ENCODE measurements around the gene KRTAP5-7. TPM values are rescaled to one million over a fixed set of nuclear protein-coding genes. Genes with fewer than 3 reads are reported as not detected.
A peak's percentile ranks its signal among the peaks of the same experiment; 100 is the strongest.
"Not testable (repeated sequence)": the region's sequence is repeated elsewhere in the genome, so short reads cannot be mapped to it uniquely, and the experiment has no call there.

The KRTAP5-7 gene
- total RNA-seq (under 1 TPM in 1 of 2 experiments, not detected in 1; 0.55 TPM), polyA plus RNA-seq (not detected), total RNA-seq (0 to 0.07 (median 0) reads per million in 6 experiments)

GRCh38 chr11:71526796-71527575 lies at the start of gene KRTAP5-7:
Gene KRTAP5-7, plus strand, starts transcription at chr11:71527267. Its CDS starts 34 bp downstream, at chr11:71527301.
- POLR2A ChIA-PET = not testable (repeated sequence)

GRCh38 chr11:71477641-71478527 lies 49.2 kb upstream of the KRTAP5-7 start:
- POLR2A ChIA-PET = no interaction called here
- Mint-ChIP-seq H3K4me3 (no peak overlapping the region), H3K27me3 (no peaks in the 10 kb centered on the region), H3K9me3 (no peaks in the 10 kb centered on the region), H3K4me1 (peaks cover 0 to 2% (median 0%) of the 10 kb centered on the region in 4 donors), H3K27ac (peak overlapping the region in 1 of 10 donors; percentile 53), H3K36me3 (peaks cover 0 to 78% (median 18%) of the 10 kb centered on the region in 3 donors)
- ATAC-seq = no peak
- no peak for DNase-seq

More at GRCh38 chr11:71526796-71527575, at the start of gene KRTAP5-7:
- not testable (repeated sequence) for H3K4me3 Mint-ChIP-seq, H3K36me3 Mint-ChIP-seq, ATAC-seq, H3K4me1 Mint-ChIP-seq, DNase-seq, H3K9me3 Mint-ChIP-seq
- Mint-ChIP-seq H3K27me3 (peaks cover 5 to 22% (median 15%) of the 10 kb centered on the region in 5 donors), H3K27ac (peak within 1 kb of the TSS in 1 of 10 donors; percentile 31)

GRCh38 chr11:71478528-71478840 lies 48.6 kb upstream of the KRTAP5-7 start:
- H3K4me1 Mint-ChIP-seq = peaks cover 0 to 2% (median 0%) of the 10 kb centered on the region in 4 donors
- no peaks in the 10 kb centered on the region for H3K9me3 Mint-ChIP-seq
- ATAC-seq = no peak
- DNase-seq = no peak
- peak overlapping the region in 1 of 10 donors; percentile 53 for H3K27ac Mint-ChIP-seq
- no peaks in the 10 kb centered on the region for H3K27me3 Mint-ChIP-seq
- peaks cover 2 to 81% (median 23%) of the 10 kb centered on the region in 3 donors for H3K36me3 Mint-ChIP-seq
- H3K4me3 Mint-ChIP-seq = no peak overlapping the region
- POLR2A ChIA-PET = no interaction called here

GRCh38 chr11:71481101-71481960 lies 45.7 kb upstream of the KRTAP5-7 start:
- H3K4me3 Mint-ChIP-seq = no peak overlapping the region
- ATAC-seq (no peak), DNase-seq (no peak)
- no peak overlapping the region for H3K27ac Mint-ChIP-seq
- POLR2A ChIA-PET = no interaction called here
- peaks cover 5 to 83% (median 37%) of the 10 kb centered on the region in 3 donors for H3K36me3 Mint-ChIP-seq
- no peaks in the 10 kb centered on the region for H3K9me3 Mint-ChIP-seq
- no peaks in the 10 kb centered on the region for H3K27me3 Mint-ChIP-seq
- peaks cover 0 to 4% (median 0%) of the 10 kb centered on the region in 4 donors for H3K4me1 Mint-ChIP-seq

GRCh38 chr11:71482216-71482615 lies 44.9 kb upstream of the KRTAP5-7 start:
- Mint-ChIP-seq H3K4me3 (no peak overlapping the region), H3K27me3 (no peaks in the 10 kb centered on the region), H3K9me3 (no peaks in the 10 kb centered on the region), H3K4me1 (peaks cover 0 to 4% (median 0%) of the 10 kb centered on the region in 4 donors), H3K27ac (no peak overlapping the region), H3K36me3 (peaks cover 5 to 85% (median 41%) of the 10 kb centered on the region in 3 donors)
- no peak for ATAC-seq
- POLR2A ChIA-PET = no interaction called here
- no peak for DNase-seq

- Mint-ChIP-seq H3K4me3 (no peak overlapping the region), H3K27ac (no peak overlapping the region), H3K9me3 (no peaks in the 10 kb centered on the region), H3K36me3 (peaks cover 6 to 84% (median 43%) of the 10 kb centered on the region in 3 donors), H3K4me1 (peaks cover 0 to 4% (median 0%) of the 10 kb centered on the region in 4 donors), H3K27me3 (no peaks in the 10 kb centered on the region)
- ATAC-seq = no peak
- DNase-seq = no peak
- POLR2A ChIA-PET = no interaction called here
Measured at GRCh38 chr11:71482746-71483364, 44.2 kb upstream of the KRTAP5-7 start.

- ATAC-seq (no peak), DNase-seq (no peak)
- POLR2A ChIA-PET = no interaction called here
- Mint-ChIP-seq H3K27me3 (no peaks in the 10 kb centered on the region), H3K27ac (no peak overlapping the region), H3K4me1 (peaks cover 0 to 6% (median 0%) of the 10 kb centered on the region in 4 donors), H3K4me3 (no peak overlapping the region), H3K9me3 (no peaks in the 10 kb centered on the region), H3K36me3 (peaks cover 9 to 85% (median 49%) of the 10 kb centered on the region in 3 donors)
Measured at GRCh38 chr11:71483692-71484091, 43.4 kb upstream of the KRTAP5-7 start.

GRCh38 chr11:71484248-71485062 lies 42.6 kb upstream of the KRTAP5-7 start:
- no peak for DNase-seq
- peak overlapping the region in 1 of 10 donors; percentile 12 for H3K27ac Mint-ChIP-seq
- POLR2A ChIA-PET = no interaction called here
- no peak overlapping the region for H3K4me3 Mint-ChIP-seq
- ATAC-seq = no peak
- peaks cover 9 to 88% (median 49%) of the 10 kb centered on the region in 3 donors for H3K36me3 Mint-ChIP-seq
- no peaks in the 10 kb centered on the region for H3K27me3 Mint-ChIP-seq
- H3K9me3 Mint-ChIP-seq = no peaks in the 10 kb centered on the region
- H3K4me1 Mint-ChIP-seq = peaks cover 0 to 8% (median 0%) of the 10 kb centered on the region in 4 donors

GRCh38 chr11:71485063-71485399 lies 42.0 kb upstream of the KRTAP5-7 start:
- POLR2A ChIA-PET = no interaction called here
- Mint-ChIP-seq H3K36me3 (peaks cover 9 to 88% (median 46%) of the 10 kb centered on the region in 3 donors), H3K27ac (no peak overlapping the region), H3K9me3 (no peaks in the 10 kb centered on the region), H3K4me1 (peaks cover 0 to 8% (median 0%) of the 10 kb centered on the region in 4 donors), H3K27me3 (no peaks in the 10 kb centered on the region), H3K4me3 (no peak overlapping the region)
- ATAC-seq (no peak), DNase-seq (no peak)

- H3K4me1 Mint-ChIP-seq = peaks cover 0 to 8% (median 0%) of the 10 kb centered on the region in 4 donors
- peaks cover 9 to 89% (median 47%) of the 10 kb centered on the region in 3 donors for H3K36me3 Mint-ChIP-seq
- no peak for ATAC-seq
- POLR2A ChIA-PET = no interaction called here
- H3K27ac Mint-ChIP-seq = no peak overlapping the region
- H3K4me3 Mint-ChIP-seq = no peak overlapping the region
- no peak for DNase-seq
- H3K9me3 Mint-ChIP-seq = no peaks in the 10 kb centered on the region
- no peaks in the 10 kb centered on the region for H3K27me3 Mint-ChIP-seq
Measured at GRCh38 chr11:71485466-71485865, 41.6 kb upstream of the KRTAP5-7 start.

GRCh38 chr11:71486320-71486719 lies 40.7 kb upstream of the KRTAP5-7 start:
- Mint-ChIP-seq H3K4me1 (peaks cover 0 to 8% (median 0%) of the 10 kb centered on the region in 4 donors), H3K4me3 (peak overlapping the region in 1 of 10 donors; percentile 9), H3K27me3 (no peaks in the 10 kb centered on the region), H3K9me3 (no peaks in the 10 kb centered on the region), H3K36me3 (peaks cover 9 to 91% (median 48%) of the 10 kb centered on the region in 3 donors), H3K27ac (peak overlapping the region in 1 of 10 donors; percentile 3)
- ATAC-seq (no peak), DNase-seq (no peak)
- POLR2A ChIA-PET = no interaction called here

Data from naive thymus-derived CD8-positive, alpha-beta T cell (primary cell).